K562 (cell line): Measurements from ENCODE around the gene MRAP2. TPM values are rescaled to one million over a fixed set of nuclear protein-coding genes. Genes with fewer than 3 reads are reported as not detected.

Experiments
- ATAC-seq: fragments of 200-7000 bp; cut with Tn5 transposase; 3 replicates; pipeline ENCODE4 v1.9.1; 2020; ENCODE audit warnings: moderate library complexity
- BruUV-seq: library from RNA; stranded (reverse); fragments of 400-500 nt; replicated peaks from 2 replicates; lab custom pipeline; 2021; lab: Mats Ljungman, UMichigan
- CTCF ChIA-PET: fragments of 300-600 bp; formaldehyde crosslinking; extraction: SDS; loops from one replicate; lab custom pipeline; 2021; ENCODE audit warnings: low intra/inter-chr PET ratio; lab: Yijun Ruan, JAX
- POLR2A ChIA-PET: fragments of 300-600, 350-650 bp; sonication (Branson Sonifier 250); formaldehyde crosslinking; extraction: SDS; loops from one replicate; lab custom pipeline; 2021; ENCODE audit warnings: antibody characterized with exemption, inconsistent platforms; lab: Yijun Ruan, JAX
- DNase-seq, 4 experiments: peaks; one replicate each; pipeline versions ENCODE4 v3.0.0 to v3.0.0-alpha.2; 2011 to 2018; ENCODE audit warnings: low spot score in 3 of 4, mixed read lengths in 3 of 4; ENCODE audit errors: extremely low read depth in 1 of 4
- FAIRE-seq: peaks from 2 replicates; lab custom pipeline; 2011; peaks lifted over from hg19 to GRCh38; lab: Jason Lieb, UNC
- H2AFZ ChIP-seq: 2 replicates; pipeline ENCODE4 v1.6.0; 2011; ENCODE audit warnings: low read depth, low read length, control low read depth, inconsistent platforms
- H3K27ac ChIP-seq: fragments of 200-600 bp; 3 replicates; pipeline ENCODE4 v1.8.0; 2011; ENCODE audit warnings: low read depth, mild to moderate bottlenecking, control low read depth, inconsistent platforms, low read length, moderate library complexity, mixed read lengths; ENCODE audit errors: extremely low read depth
- H3K27me3 ChIP-seq, 2 experiments: fragments of 300-600 bp in 1 of 2; 2 replicates in 1 of 2; 3 replicates in 1 of 2; pipeline versions ENCODE4 v1.6.0 to v1.8.0; 2011; ENCODE audit warnings: inconsistent platforms in 2 of 2, low read length in 2 of 2, mild to moderate bottlenecking in 1 of 2, mixed read lengths in 1 of 2, moderate library complexity in 1 of 2; ENCODE audit not compliant: control insufficient read depth in 2 of 2, insufficient read depth in 2 of 2
- H3K36me3 ChIP-seq: fragments of 300-600 bp; 3 replicates; pipeline ENCODE4 v1.8.0; 2011; ENCODE audit warnings: mild to moderate bottlenecking, low read length, inconsistent platforms; ENCODE audit not compliant: control insufficient read depth, insufficient read depth
- H3K4me1 ChIP-seq, 2 experiments: fragments of 200-600 bp in 1 of 2; replicated peaks in 1 of 2; 2 replicates in 1 of 2; 3 replicates in 1 of 2; pipeline versions ENCODE4 v1.5.1 to v1.8.0; 2011; ENCODE audit warnings: inconsistent platforms in 2 of 2, low read length in 2 of 2, mild to moderate bottlenecking in 1 of 2, mixed read lengths in 1 of 2, moderate library complexity in 1 of 2; ENCODE audit not compliant: control insufficient read depth in 2 of 2, insufficient read depth in 2 of 2
- H3K4me2 ChIP-seq: 2 replicates; pipeline ENCODE4 v1.6.1; 2011; ENCODE audit warnings: low read length, control low read depth, inconsistent platforms, mixed read lengths; ENCODE audit not compliant: insufficient read depth
- H3K4me3 ChIP-seq: fragments of 200-600 bp; sonication (generic), shearing (Covaris generic); 2 replicates; pipeline ENCODE4 v1.5.1; 2016; ENCODE audit warnings: control low read depth, inconsistent platforms
- H3K79me2 ChIP-seq: fragments of 200-600 bp; 3 replicates; pipeline ENCODE4 v1.8.0; 2011; ENCODE audit warnings: low read length, inconsistent platforms; ENCODE audit not compliant: control insufficient read depth, insufficient read depth
- H3K9ac ChIP-seq, 2 experiments: 2 replicates each; pipeline versions ENCODE4 v1.6.0 to v1.6.1; 2011; ENCODE audit warnings: low read depth in 2 of 2, low read length in 2 of 2, control low read depth in 1 of 2, inconsistent platforms in 1 of 2, mild to moderate bottlenecking in 1 of 2, mixed read lengths in 1 of 2; ENCODE audit not compliant: insufficient read depth in 1 of 2
- H3K9me1 ChIP-seq: one replicate; pipeline ENCODE4 v1.6.0; 2011; ENCODE audit warnings: inconsistent platforms, mild to moderate bottlenecking, low read length, moderate library complexity; ENCODE audit not compliant: control insufficient read depth, insufficient read depth
- H3K9me3 ChIP-seq: replicated peaks from 2 replicates; pipeline ENCODE4 v1.5.1; 2011; ENCODE audit warnings: low read depth, low read length, inconsistent platforms; ENCODE audit not compliant: control insufficient read depth, insufficient read depth
- H4K20me1 ChIP-seq: replicated peaks from 2 replicates; pipeline ENCODE4 v1.6.1; 2011; ENCODE audit warnings: low read length, inconsistent platforms, mixed read lengths; ENCODE audit not compliant: control insufficient read depth, insufficient read depth
- DNMT1 ChIP-seq: fragments of 450-650 bp; IDR thresholded peaks from 2 replicates; pipeline ENCODE4 v1.6.1; 2016; ENCODE audit warnings: antibody characterized with exemption, mild to moderate bottlenecking
- ESRRB ChIP-seq: fragments of 250-450 bp; sonication (Bioruptor Pico); IDR thresholded peaks from 2 replicates; pipeline ENCODE4 v1.5.0; 2020; ENCODE audit warnings: mild to moderate bottlenecking, moderate library complexity, borderline replicate concordance
- MAFG ChIP-seq: fragments of 450-650 bp; conservative IDR thresholded peaks from 2 replicates; pipeline ENCODE4 v1.6.1; 2016; ENCODE audit warnings: missing genetic modification characterization, missing compliant biosample characterization
- SPI1 ChIP-seq: IDR thresholded peaks from 2 replicates; pipeline ENCODE4 v1.6.1; 2011; ENCODE audit warnings: low read depth, low read length, control low read depth, borderline replicate concordance
- WHSC1 ChIP-seq: IDR thresholded peaks from one replicate; pipeline ENCODE4 v1.6.1; 2012; ENCODE audit warnings: low read length, control low read depth, inconsistent platforms
- ZNF143 ChIP-seq: sonication (generic); formaldehyde crosslinking; IDR thresholded peaks from 2 replicates; pipeline ENCODE4 v1.9.0; 2022; ENCODE audit warnings: mild to moderate bottlenecking, missing genetic modification reagents
- WGBS: fragments of 100-300 bp; shearing (Covaris generic); methylation state at CpG from one replicate; pipeline ENCODE4 v1.1.6; 2016; ENCODE audit warnings: low coverage, mixed read lengths; ENCODE audit not compliant: insufficient coverage; ENCODE audit errors: missing lambda C conversion rate; 5-methylcytosine and 5-hydroxymethylcytosine counted together
- in situ Hi-C: fragments of 300-500 bp; cut with MboI; formaldehyde crosslinking; loops from 4 replicates; pipeline ENCODE4 v1.15.0; 2018; ENCODE audit warnings: inconsistent platforms, mixed read lengths
- intact Hi-C: fragments of 100-400 bp; cut with micrococcal nuclease; formaldehyde crosslinking; loops from 2 replicates; pipeline ENCODE4 v1.14.2; 2022
- polyA plus RNA-seq, 8 experiments: library from polyadenylated mRNA; depleted of rRNA in 4 of 8; stranded (reverse) in 5 of 8; unstranded in 3 of 8; fragments of >200 nt; fragmentation: Nextera tagmentation in 2 of 8; fragmentation: Illumina TruSeq in 1 of 8; extraction: Ambion mirVana in 2 of 8; extraction: Trizol in 1 of 8; gene quantifications; 2 replicates each; pipeline versions ENCODE4 v1.2.1 to v1.2.3, GENCODE V29; 2011 to 2014; ENCODE audit warnings: inconsistent platforms in 1 of 8, missing spikeins in 1 of 8
- total RNA-seq, 7 experiments: library from RNA; depleted of rRNA in 6 of 7; stranded (reverse); fragments of >200 nt in 6 of 7; fragmentation: Illumina TruSeq in 2 of 7; extraction: Trizol in 2 of 7; gene quantifications; 2 replicates each; pipeline versions ENCODE4 v1.2.1 to v1.2.3, GENCODE V29; 2011 to 2021; ENCODE audit warnings: low replicate concordance in 1 of 7
- TF ChIP-seq, protein P1 (sequence below): fragments of 450-650 bp; IDR thresholded peaks from 2 replicates; pipeline ENCODE4 v1.6.1; 2018; ENCODE audit warnings: mild to moderate bottlenecking, low read depth; ENCODE audit not compliant: partially characterized antibody
- TF ChIP-seq, protein P2 (sequence below): fragments of 450-650 bp; IDR thresholded peaks from 2 replicates; pipeline ENCODE4 v1.7.0; 2016; ENCODE audit warnings: borderline replicate concordance
- TF ChIP-seq, protein P3 (sequence below): conservative IDR thresholded peaks from 2 replicates; pipeline ENCODE4 v1.6.1; 2011; ENCODE audit warnings: low read depth, mild to moderate bottlenecking, low read length; ENCODE audit not compliant: control insufficient read depth

Gene MRAP2
- total and polyA plus RNA-seq, 9 of the 15 experiments (the other 6 are each of a cell fraction or from before 2014, with no cell fraction given): 5.9 to 38.9 (median 9.3) TPM

DNA sequence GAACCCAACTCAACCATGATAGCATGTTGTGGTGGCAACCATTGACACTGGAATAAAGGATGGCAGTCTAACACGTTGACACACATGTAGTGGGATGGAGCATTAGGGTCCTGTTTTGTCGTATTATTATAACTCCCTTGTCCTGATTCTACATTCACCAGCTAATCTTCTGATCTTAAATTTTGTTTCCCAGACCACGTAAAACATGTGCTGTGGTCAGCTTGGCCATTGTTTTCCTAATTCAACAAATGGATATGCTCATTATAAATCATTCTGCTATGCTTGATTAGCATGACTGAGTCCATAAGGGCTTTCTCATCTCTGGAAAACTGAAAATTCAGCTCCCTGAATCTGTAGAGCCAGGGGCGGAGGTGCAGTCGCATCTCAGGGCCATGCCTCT, 15.0 kb downstream of the MRAP2 start:
- BruUV-seq: no TSS peak
- peaks cover 24 to 33% of the 10 kb centered on the region in 2 experiments for H3K4me1 ChIP-seq
- WGBS: 76% methylated on average over 5 of the region's 5 CpGs
- H3K9me1 ChIP-seq: no peaks in the 10 kb centered on the region
- H4K20me1 ChIP-seq: no peaks in the 10 kb centered on the region
- no peak overlapping the region for H3K4me2 ChIP-seq
- DNase-seq (no peak), FAIRE-seq (no peak), ATAC-seq (no peak)
- in situ Hi-C loops (no loop called here), intact Hi-C loops (no loop called here)
- H3K27me3 ChIP-seq: no peaks in the 10 kb centered on the region; a peak in 1 of 5 replicates
- no peak overlapping the region for H2AFZ ChIP-seq
- H3K27ac ChIP-seq: no peak overlapping the region
- CTCF ChIA-PET: no interaction called here
- H3K9ac ChIP-seq: no peak overlapping the region
- POLR2A ChIA-PET: no interaction called here
- H3K79me2 ChIP-seq: no peaks in the 10 kb centered on the region
- no peaks in the 10 kb centered on the region for H3K9me3 ChIP-seq
- TF ChIP-seq ESRRB (CRISPR knock-in tag): no peak
- TF ChIP-seq, protein P1, sequence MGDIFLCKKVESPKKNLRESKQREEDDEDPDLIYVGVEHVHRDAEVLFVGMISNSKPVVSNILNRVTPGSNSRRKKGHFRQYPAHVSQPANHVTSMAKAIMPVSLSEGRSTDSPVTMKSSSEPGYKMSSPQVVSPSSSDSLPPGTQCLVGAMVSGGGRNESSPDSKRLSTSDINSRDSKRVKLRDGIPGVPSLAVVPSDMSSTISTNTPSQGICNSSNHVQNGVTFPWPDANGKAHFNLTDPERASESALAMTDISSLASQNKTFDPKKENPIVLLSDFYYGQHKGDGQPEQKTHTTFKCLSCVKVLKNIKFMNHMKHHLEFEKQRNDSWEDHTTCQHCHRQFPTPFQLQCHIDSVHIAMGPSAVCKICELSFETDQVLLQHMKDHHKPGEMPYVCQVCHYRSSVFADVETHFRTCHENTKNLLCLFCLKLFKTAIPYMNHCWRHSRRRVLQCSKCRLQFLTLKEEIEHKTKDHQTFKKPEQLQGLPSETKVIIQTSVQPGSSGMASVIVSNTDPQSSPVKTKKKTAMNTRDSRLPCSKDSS: no peak
- TF ChIP-seq MAFG (tag): no peak
- no peak for TF ChIP-seq WHSC1
- TF ChIP-seq SPI1: no peak
- no peak for TF ChIP-seq ZNF143 (CRISPR knock-in tag)
- TF ChIP-seq DNMT1: no peak
- TF ChIP-seq, protein P2, sequence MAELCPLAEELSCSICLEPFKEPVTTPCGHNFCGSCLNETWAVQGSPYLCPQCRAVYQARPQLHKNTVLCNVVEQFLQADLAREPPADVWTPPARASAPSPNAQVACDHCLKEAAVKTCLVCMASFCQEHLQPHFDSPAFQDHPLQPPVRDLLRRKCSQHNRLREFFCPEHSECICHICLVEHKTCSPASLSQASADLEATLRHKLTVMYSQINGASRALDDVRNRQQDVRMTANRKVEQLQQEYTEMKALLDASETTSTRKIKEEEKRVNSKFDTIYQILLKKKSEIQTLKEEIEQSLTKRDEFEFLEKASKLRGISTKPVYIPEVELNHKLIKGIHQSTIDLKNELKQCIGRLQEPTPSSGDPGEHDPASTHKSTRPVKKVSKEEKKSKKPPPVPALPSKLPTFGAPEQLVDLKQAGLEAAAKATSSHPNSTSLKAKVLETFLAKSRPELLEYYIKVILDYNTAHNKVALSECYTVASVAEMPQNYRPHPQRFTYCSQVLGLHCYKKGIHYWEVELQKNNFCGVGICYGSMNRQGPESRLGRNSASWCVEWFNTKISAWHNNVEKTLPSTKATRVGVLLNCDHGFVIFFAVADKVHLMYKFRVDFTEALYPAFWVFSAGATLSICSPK: no peak
- TF ChIP-seq, protein P3, sequence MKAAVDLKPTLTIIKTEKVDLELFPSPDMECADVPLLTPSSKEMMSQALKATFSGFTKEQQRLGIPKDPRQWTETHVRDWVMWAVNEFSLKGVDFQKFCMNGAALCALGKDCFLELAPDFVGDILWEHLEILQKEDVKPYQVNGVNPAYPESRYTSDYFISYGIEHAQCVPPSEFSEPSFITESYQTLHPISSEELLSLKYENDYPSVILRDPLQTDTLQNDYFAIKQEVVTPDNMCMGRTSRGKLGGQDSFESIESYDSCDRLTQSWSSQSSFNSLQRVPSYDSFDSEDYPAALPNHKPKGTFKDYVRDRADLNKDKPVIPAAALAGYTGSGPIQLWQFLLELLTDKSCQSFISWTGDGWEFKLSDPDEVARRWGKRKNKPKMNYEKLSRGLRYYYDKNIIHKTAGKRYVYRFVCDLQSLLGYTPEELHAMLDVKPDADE: no peak
- TF ChIP-seq, all 486 proteins: peak for 0
- no peak overlapping the region for H3K4me3 ChIP-seq
- no peaks in the 10 kb centered on the region for H3K36me3 ChIP-seq
